ENCODE measurements around the gene FBXL17. TPM values are rescaled to one million over a fixed set of nuclear protein-coding genes. Genes with fewer than 3 reads are reported as not detected.

FBXL17 gene
- total RNA-seq, 1 experiment from 2014 or later = 18.2 TPM

DNA sequence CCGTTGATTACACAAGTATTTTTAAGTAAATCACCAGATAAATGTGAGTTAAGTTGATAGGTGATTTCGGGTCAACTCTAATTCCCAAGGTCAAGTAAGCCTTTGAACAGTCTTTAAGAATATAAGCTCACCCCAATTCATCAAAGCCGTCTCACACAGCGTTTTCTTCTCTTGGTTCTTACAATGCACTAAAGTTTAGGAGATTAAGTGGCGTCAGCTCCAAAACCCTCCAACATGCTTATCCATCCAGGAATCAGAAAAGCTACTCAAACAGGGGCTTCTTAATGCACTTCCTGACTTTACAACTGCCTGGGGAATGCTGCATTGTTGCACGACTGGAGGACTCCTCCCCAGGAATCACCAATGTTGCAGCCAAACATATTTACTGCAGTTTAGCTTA is 505.0 kb downstream of the FBXL17 start:
- ChIA-PET CTCF (interaction anchor here (0.8 kb wide), 1 partner anchor 412 kb away, joined by 3 read pairs; no protein-coding TSS in a partner anchor), POLR2A (no interaction called here)

GRCh38 chr5:107876261-107876660 is 505.6 kb downstream of the FBXL17 start:
- Mint-ChIP-seq H3K4me1 (ENCODE audit: insufficient read depth, unreplicated experiment) (no peaks in the 10 kb centered on the region), H3K9me3 (ENCODE audit: unreplicated experiment) (no peaks in the 10 kb centered on the region), H3K36me3 (ENCODE audit: insufficient read depth, unreplicated experiment) (peaks cover 11% of the 10 kb centered on the region), H3K4me3 (ENCODE audit: unreplicated experiment) (no peak overlapping the region), H3K27ac (ENCODE audit: low read depth, unreplicated experiment) (peak overlapping the region; percentile 39), H3K27me3 (ENCODE audit: insufficient read depth, unreplicated experiment) (no peaks in the 10 kb centered on the region)
- no peak for TF ChIP-seq CTCF (IDR thresholded peaks at IDR 0.05; ENCODE audit: unreplicated experiment)
- POLR2A ChIA-PET = interaction anchor here (0.6 kb wide), 1 partner anchor 145 kb away, joined by 3 read pairs; no protein-coding TSS in a partner anchor
- intact Hi-C loops (cut with micrococcal nuclease) = no loop called here
- no peak for DNase-seq (ENCODE audit: unreplicated experiment)
- BruUV-seq (replicated peaks) = no TSS peak
- CTCF ChIA-PET = interaction anchor here (0.8 kb wide), 1 partner anchor 413 kb away, joined by 3 read pairs; no protein-coding TSS in a partner anchor

More for the DNA sequence above, 505.0 kb downstream of the FBXL17 start:
- no TSS peak for BruUV-seq (replicated peaks)
- H3K4me1 Mint-ChIP-seq (ENCODE audit: insufficient read depth, unreplicated experiment) = no peaks in the 10 kb centered on the region
- H3K9me3 Mint-ChIP-seq (ENCODE audit: unreplicated experiment) = no peaks in the 10 kb centered on the region
- H3K27ac Mint-ChIP-seq (ENCODE audit: low read depth, unreplicated experiment) = no peak overlapping the region
- no peak overlapping the region for H3K4me3 Mint-ChIP-seq (ENCODE audit: unreplicated experiment)
- intact Hi-C loops (cut with micrococcal nuclease) = no loop called here
- TF ChIP-seq CTCF (IDR thresholded peaks at IDR 0.05; ENCODE audit: unreplicated experiment) = no peak
- H3K36me3 Mint-ChIP-seq (ENCODE audit: insufficient read depth, unreplicated experiment) = peaks cover 6% of the 10 kb centered on the region
- DNase-seq (ENCODE audit: unreplicated experiment) = no peak
- H3K27me3 Mint-ChIP-seq (ENCODE audit: insufficient read depth, unreplicated experiment) = no peaks in the 10 kb centered on the region

- H3K9me3 Mint-ChIP-seq (ENCODE audit: unreplicated experiment) = no peaks in the 10 kb centered on the region
- peak; percentile 46 for DNase-seq (ENCODE audit: unreplicated experiment)
- H3K4me3 Mint-ChIP-seq (ENCODE audit: unreplicated experiment) = no peak overlapping the region
- ChIA-PET POLR2A (interaction anchor here (0.6 kb wide), 1 partner anchor 145 kb away, joined by 3 read pairs; no protein-coding TSS in a partner anchor), CTCF (no interaction called here)
- no peak overlapping the region for H3K27ac Mint-ChIP-seq (ENCODE audit: low read depth, unreplicated experiment)
- intact Hi-C loops (cut with micrococcal nuclease) = no loop called here
- BruUV-seq (replicated peaks) = no TSS peak
- no peaks in the 10 kb centered on the region for H3K4me1 Mint-ChIP-seq (ENCODE audit: insufficient read depth, unreplicated experiment)
- H3K36me3 Mint-ChIP-seq (ENCODE audit: insufficient read depth, unreplicated experiment) = peaks cover 11% of the 10 kb centered on the region
- TF ChIP-seq CTCF (IDR thresholded peaks at IDR 0.05; ENCODE audit: unreplicated experiment) = no peak
- H3K27me3 Mint-ChIP-seq (ENCODE audit: insufficient read depth, unreplicated experiment) = no peaks in the 10 kb centered on the region
Measured at GRCh38 chr5:107875833-107876232, 506.1 kb downstream of the FBXL17 start.

- Mint-ChIP-seq H3K27ac (ENCODE audit: low read depth, unreplicated experiment) (no peak overlapping the region), H3K9me3 (ENCODE audit: unreplicated experiment) (no peaks in the 10 kb centered on the region), H3K36me3 (ENCODE audit: insufficient read depth, unreplicated experiment) (peaks cover 11% of the 10 kb centered on the region), H3K4me3 (ENCODE audit: unreplicated experiment) (no peak overlapping the region), H3K4me1 (ENCODE audit: insufficient read depth, unreplicated experiment) (peaks cover 2% of the 10 kb centered on the region), H3K27me3 (ENCODE audit: insufficient read depth, unreplicated experiment) (no peaks in the 10 kb centered on the region)
- CTCF ChIA-PET = no interaction called here
- no peak for TF ChIP-seq CTCF (IDR thresholded peaks at IDR 0.05; ENCODE audit: unreplicated experiment)
- intact Hi-C loops (cut with micrococcal nuclease) = no loop called here
- no TSS peak for BruUV-seq (replicated peaks)
- DNase-seq (ENCODE audit: unreplicated experiment) = peak; percentile 8
- POLR2A ChIA-PET = no interaction called here
Measured at GRCh38 chr5:107874795-107875194, 507.1 kb downstream of the FBXL17 start.
